ENCODE results near the gene HIPK2. TPM values are rescaled to one million over a fixed set of nuclear protein-coding genes. Genes with fewer than 3 reads are reported as not detected.

The HIPK2 gene
- polyA plus RNA-seq, 1 donor: 9.6 TPM

DNA sequence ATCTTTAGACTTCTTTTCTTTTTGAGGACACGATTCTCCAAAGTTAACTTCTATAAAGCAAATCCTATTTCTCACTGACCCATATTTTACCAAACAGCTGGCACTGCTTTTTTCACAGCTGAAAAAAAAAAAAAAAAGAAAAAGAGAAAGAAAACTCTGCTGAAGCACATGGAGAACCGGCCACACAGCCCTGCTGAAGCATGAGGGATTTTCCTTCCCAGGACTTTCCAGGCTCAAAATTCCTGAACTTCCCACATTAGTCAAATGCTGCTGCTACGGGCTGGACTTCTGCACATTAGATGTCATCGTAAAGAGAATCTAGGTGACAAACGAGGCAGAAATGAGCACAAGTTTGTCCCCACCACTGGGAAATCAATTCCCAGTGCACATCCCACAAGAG, 25.2 kb downstream of the HIPK2 start:
- no peak for DNase-seq (ENCODE audit: low read depth)

DNA sequence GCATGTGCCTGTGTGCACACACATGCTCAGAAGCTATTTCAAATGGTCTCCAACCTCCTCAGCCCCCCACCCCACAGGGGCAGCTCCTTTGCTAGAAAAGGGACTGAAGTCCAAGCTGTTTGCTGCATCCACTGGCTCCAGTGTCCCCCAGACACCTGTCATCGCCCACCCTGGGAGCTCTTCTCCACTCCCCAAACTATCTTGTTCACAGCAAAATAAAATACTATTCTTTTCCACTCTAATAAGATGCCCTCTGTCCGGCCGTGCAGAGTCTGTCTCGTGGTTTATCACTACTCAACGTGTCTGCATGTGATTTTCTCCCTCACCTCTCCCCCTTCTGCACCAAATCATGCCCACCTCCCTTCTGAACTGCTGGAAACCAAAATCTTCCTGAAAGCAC, 25.6 kb downstream of the HIPK2 start:
- DNase-seq (ENCODE audit: low read depth): no peak

DNA sequence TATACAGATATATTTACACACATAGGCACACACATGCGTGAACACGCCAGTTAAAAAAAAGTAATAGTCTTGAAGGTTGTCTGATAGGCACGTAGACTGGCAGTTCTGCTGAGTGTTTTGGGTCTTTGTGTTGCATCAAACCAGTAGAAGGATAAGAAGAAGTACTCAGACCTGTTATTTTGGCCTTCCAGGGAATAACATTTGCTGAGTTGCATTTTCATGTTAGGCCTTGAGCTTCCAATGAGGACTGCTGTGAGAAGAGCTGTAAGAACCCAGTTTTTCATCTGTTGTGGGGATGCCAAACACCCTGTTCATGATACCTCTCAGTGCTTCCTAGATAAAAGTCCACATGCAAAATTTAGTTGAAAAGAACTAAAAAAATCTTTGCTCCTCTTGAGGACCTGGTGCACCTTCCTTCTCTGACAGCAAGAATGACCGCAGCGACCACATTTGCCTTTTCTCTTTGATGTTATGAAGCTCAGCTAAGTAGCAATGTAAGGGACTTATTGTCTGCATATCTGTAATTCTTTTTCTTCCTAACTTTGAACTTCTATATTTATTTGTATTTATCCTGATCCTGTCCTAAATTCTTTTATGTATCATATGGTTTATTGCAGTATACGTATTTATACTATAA, 27.2 kb downstream of the HIPK2 start:
- no peak for DNase-seq (ENCODE audit: low read depth)

DNA sequence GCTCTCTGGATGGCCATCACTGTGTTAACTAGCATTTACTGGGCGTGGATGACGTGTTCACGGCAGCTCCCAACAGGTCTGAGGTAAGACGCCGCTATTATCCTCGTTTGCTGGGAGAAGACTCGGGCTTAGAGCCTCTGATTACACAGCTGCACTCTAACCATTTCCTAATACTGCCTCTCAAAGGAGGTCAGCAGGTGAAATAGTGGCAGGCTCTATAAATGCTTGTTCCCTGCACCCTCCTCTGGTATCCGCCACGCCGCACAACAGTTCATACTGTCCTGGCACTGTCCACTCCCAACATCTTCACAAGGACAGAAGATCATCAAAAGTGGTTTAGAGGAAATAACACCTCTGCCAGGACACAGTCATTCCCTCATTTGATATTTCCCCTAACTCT, 28.3 kb downstream of the HIPK2 start:
- DNase-seq (ENCODE audit: low read depth): no peak

DNA sequence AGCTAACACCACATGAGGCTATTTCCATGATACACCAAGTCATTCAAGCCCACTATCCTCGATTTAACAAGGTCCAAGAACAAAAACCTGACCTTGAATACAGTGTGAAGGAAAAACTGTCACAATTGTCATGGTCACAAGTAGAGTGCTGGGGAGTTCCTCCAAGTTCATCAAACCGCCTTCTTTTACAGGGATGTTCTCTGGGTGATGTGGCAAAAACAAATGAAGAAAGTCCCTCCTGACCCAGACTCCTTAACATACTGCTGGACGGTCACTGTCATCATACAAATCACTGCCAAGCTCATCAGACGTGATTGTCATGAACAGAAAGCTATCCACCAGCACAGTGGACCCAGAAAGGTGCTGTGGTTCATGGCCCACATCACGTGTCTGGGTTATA, 28.9 kb downstream of the HIPK2 start:
- no peak for DNase-seq (ENCODE audit: low read depth)

DNA sequence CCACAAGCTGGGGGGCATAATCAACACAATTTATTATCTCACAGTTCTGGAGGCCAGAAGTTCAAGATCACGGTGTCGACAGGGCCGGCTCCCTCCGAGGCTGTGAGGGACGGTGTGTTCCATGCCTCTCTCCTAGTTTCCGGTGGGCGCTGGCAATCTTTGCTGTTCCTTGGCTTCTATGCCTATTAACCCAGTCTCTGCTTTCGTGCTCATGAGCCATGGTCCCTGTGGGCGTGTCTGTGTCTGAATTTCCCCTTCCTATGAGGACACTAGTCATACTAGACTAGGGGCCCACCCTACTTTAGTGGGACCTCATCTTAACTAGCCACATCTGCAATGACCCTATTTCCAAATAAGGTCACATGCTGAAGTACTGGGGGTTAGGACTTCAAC, 29.4 kb downstream of the HIPK2 start:
- no peak for DNase-seq (ENCODE audit: low read depth)

DNA sequence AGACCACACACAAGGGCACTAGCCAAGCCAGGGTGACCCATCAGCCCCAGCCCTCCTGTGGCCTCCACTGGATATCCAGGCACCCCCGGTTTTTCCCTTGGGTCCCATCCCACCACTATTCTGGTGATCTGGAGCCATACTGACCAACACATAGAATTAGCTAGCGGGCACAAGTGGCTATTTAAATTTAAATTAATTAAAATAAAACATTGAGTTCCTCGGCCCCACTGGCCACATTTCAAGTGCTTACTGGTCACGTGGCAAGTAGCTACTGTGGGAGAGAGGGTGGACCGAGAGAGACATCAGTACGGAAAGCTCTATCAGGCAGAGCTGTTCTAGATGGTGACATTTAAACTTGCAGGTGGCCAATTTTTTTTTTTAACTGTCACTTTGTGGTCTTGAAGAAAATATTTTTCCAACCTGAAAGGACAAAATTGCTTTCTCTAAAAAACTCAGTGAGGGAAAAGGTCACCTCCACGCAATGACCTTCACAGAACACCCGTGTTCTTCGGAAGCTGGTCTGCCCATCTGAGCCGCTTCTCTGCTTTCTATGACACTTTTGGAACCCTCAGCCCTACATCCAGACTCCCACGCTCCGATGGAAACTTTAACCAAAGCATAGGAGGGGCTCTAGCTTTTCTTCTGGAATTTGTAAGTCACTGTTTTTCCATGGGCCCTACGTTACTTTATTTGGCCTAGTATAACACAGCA, 30.0 kb downstream of the HIPK2 start:
- no peak for DNase-seq (ENCODE audit: low read depth)

DNA sequence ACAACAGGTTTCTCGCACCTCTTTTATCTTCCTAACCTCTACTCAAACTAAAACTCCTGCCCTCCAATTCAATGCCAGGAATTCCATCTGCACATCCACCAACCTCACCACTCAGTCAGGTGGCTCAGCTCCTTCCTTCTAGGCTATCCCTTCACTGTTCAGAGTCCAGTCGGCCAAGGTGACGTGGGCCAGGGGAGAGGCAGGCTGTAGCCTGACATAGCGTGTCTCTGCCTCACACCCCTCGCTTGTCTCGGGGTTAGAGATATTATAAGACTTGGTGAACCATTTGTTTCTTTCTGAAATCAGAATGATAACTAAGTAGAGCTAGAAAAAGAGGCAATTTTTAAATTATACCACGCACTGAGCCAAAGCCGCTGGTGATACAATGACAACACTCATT, 31.1 kb downstream of the HIPK2 start:
- no peak for DNase-seq (ENCODE audit: low read depth)

DNA sequence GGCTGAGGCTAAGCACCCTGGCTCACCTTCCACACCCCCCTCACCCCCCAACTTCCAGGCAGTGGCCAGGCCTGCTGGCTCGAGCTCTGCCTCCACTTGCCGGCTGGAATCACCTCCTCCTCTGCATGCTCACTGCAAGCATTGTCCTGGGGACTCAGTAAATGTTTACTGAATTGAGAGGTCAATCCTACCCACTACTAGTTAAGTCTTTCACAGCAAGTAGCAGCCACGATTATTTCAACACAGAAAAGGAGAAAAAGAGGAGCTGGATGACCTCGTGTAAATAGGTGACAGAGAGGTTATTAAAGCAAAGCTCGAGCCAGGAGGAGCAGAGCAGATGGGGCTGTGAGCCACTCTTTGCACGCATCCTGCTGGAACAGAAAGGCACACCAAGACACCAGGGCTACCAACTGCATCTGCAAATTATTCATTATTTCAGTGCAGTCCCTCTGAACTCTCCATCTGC, 32.1 kb downstream of the HIPK2 start:
- no peak for DNase-seq (ENCODE audit: low read depth)

DNA sequence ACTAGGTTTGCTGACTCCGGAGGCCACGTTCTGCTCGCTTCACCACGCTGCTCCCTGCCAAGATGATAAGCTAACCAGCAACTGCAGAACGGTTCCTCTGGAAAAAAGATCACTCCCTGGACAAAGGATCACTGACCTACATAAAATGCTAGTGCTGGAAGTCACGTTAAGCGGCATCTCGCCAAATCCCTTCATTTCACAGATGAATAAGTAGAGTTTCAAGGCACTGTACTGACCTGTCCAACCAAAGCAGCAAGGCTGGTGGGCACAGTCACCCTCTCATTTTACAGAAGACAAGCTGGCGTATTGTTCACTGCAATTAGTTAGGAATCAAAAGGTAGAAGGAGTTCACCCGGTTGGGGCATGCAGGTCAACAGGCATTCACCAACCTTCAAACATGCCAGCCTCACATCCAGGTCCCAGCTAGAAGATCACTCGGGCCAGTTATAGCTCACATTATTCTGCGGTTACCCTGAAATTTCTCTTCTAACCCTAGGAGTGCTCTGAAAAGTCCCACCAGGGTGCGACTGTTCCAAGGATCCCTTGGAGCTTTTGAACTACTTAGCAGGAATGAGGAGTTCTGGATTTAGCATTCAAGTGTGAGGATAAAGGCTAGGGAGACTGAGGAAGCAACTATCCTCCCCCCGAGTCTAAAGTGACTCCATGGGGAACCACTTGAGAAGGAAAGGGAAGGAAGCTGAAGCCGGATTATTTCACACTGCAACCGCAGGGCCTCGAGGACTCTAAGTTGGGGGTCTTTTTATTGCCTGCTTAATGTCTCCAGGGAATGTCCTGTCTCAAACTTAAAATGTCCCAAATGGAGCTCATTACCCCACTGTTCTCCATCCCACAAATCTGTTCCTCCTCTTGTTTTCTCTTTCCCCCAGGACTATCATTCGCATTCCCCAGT, 32.8 kb downstream of the HIPK2 start:
- DNase-seq (ENCODE audit: low read depth): no peak

DNA sequence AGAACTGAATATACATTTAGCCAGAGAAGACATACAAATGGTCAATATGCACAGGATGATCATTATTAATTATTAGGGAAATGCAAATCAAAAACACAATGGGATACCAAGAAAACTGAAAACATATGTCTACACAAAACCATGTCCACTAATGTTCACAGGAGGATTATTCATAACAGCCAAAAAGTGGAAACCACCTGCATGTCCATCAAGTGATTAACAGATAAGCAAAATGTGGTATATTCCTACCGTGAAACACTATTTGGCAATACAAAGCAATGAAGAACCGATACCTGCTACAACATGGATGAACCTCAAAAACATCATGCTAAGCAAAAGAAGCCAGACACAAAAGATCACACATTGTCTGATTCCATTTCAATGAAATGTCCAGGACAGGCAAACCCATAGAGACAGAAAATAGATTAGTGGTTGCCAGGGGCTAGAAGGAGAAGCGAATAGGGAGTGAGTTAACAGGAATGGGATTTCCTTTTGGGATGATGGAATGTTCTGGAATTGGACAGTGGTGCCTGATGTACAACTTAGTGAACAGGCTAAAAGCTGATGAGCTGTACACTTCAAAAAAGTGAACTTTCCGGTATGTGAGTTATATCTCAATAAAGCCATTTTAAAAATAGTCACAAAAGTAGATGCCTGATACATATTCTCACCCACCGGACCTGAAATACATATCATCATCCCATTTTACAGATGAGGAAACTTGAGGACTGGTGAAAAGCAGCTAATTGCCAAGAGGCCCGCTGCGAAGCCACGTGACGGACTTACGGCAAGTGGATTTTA, 33.6 kb downstream of the HIPK2 start:
- no peak for DNase-seq (ENCODE audit: low read depth)

DNA sequence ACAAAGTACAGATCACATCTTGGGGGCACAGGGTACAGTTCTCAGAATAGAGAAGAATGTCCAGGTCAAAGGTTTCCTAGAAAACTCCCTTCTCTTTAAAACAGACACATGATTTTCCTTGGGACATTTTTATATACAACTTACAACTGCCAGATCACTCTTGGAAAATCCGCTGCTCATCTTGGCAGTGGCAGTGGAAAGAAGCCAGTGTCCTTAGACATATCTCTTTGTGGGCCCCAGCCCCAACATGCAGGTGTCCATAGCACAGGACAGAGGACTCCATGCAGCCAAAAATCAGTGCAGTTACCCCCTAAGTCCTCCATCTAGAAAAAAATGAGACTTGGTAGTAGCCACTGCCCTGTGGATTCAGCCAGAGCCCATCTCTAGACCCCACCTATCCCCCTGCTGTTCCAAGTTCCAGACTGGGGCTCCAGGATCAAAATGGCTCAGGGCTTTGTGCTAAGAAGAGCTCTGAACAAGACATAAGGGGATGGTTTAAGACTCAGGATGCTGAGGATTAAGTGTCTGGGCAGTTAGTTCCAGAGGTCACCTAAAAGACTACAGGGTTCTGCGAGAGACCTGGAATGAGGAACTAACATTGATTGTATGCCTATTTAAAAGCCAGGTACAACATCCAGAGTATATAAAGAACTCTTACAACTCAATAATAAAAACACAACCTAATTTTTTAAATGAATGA, 34.4 kb downstream of the HIPK2 start:
- DNase-seq (ENCODE audit: low read depth): no peak

DNA sequence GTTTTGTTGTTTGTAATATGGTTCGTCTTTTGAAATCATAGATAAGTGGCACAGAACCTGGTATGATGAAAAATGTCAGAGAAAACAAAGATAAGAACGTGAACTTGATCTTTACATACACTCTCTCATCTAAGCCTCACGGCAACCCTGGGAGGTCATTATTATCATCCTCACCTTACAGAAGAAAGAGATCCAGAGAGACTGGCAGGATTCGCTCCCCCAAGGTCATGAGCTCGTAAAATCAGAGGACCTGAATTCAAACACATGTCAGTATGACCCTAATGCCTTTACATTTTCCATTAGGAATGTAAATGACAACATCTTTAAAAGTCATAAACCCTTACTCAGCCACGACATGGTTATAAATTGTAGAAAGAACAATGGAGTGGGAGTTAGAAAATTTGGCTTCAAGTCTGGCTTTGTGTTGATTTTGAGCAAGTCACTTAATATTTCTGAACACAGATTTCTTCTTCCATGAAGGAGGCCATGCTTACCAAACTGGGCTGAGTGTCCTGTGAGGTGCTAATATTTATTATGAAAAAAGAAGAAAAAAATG, 35.9 kb downstream of the HIPK2 start:
- DNase-seq (ENCODE audit: low read depth): no peak

DNA sequence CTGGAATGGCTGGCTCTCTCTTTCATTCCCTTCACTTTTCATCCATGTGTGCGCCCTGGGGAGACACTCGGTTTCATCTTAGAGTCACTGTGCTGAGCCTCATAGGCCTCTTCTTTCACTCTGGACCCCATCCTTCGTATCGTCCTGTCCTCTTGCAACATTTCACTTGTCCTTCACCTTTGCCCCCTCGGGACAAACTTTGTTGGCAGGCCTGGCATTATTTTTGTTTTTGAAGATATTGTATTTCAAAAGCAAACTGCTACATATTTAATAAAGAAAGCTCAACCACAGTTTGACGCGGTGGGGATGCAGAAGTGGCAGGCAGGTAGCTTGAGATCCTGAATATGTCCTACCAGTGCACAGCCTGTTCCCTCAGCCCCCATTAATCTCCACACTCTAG, 36.6 kb downstream of the HIPK2 start:
- no peak for DNase-seq (ENCODE audit: low read depth)

DNA sequence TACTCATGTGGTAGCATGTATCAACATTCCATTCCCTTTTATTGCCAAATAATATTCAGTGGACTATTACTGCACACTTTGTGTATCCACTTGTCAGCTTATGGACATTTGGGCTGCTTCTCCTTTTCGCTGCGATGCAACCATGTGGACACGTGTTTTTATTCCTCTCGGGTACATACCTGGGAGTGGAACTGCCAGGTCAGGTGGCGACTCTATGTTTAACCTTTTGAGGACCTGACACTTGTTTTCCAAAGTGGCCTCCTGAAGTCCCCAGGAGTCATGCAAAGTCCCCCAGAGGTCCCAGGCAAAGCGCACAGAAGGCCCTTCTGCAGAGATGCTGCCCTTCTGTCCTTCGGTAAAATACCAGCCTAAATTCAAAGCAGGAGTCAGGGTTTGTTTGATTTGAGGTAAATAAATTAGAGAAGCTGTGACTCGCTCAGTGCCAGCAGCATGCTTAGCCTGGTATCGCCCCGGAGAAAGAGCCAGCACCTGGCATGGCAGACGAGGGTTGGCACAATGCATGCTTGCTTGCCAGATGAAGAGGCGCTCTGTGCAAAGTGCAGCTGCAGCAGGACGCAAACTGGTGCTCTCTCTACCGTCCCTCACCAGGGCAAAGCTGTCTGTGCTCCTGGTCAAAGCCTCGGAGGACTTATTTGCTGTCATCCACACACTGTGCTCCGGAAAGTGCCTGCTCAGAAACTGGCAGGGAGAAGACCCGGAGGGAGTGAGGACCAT, 37.8 kb downstream of the HIPK2 start:
- no peak for DNase-seq (ENCODE audit: low read depth)

DNA sequence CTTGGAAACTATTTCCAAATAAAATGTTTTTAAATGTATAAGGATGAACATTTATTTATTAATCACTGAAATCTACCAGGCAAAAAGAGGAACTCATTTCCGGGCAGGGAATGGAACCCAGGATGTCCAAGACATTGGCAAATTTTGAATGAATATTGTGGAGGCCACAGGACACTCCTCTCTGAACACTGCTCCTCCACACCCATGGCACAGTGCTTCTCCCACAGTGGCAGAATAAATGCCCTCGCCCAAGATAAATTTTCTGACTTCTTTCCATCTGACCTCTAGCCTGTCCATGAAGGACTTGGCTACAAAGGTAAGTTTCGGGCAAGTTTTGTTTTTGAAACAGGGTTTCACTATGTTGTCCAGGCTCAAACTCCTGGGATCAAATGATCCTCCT, 39.0 kb downstream of the HIPK2 start:
- DNase-seq (ENCODE audit: low read depth): no peak

DNA sequence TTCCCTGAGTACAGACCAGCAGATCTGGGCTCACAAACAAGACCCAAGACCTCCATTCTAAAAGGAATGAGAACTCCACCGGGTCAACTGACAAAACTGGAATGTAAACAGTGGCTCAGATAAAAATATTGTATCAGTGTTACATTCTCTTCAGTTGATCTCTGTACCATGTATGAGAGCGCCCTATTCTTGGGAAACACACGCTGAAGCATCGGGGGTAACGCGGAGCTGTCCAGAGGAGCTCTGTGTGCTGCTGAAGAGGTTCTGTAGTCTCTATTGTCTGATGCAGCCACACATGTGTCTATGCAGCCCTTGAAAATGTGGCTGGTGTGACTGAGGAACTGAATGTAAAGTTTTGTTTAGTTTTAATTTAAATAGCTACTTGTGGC, 39.7 kb downstream of the HIPK2 start:
- DNase-seq (ENCODE audit: low read depth): no peak

DNA sequence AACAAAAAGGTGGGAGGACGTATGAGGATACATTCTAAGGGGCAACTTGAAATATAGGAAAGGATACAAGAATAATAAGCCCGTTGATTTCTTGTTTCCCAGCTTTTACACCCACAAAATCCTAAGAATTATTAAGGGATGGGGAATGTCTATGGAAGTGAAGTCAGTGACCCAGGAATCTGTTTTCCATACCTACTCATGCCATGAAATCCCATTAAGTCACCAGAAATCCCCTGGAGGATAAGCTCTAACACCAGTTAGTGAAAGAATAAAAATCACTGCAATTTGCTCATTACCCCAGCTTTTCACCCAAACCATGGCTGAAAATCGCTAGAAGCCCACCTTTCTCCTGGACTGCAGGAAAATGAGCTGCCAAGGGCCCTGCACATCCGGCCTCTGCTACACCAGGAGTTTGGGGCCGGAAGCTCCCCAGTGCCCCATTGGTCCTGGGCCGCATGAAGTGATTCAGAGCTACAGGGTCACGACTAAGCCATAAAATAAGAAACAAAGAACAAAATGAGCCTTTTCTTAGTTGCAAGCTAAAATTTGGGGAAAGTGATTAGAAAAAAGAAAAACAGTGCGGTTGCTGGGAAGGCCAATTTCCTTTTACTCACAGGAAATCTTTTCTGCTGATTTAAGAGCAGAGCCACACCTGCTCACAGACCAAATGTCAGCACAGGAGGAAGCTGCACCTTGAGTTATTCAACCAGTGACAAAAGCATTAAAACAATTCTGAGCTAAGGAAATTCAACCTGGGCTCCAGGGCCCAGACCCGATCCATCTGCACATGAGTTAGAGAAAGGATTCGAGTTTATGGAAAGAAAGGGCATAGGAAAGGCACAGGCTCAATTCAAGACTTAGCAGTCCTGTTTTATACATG, 40.3 kb downstream of the HIPK2 start:
- DNase-seq (ENCODE audit: low read depth): no peak

DNA sequence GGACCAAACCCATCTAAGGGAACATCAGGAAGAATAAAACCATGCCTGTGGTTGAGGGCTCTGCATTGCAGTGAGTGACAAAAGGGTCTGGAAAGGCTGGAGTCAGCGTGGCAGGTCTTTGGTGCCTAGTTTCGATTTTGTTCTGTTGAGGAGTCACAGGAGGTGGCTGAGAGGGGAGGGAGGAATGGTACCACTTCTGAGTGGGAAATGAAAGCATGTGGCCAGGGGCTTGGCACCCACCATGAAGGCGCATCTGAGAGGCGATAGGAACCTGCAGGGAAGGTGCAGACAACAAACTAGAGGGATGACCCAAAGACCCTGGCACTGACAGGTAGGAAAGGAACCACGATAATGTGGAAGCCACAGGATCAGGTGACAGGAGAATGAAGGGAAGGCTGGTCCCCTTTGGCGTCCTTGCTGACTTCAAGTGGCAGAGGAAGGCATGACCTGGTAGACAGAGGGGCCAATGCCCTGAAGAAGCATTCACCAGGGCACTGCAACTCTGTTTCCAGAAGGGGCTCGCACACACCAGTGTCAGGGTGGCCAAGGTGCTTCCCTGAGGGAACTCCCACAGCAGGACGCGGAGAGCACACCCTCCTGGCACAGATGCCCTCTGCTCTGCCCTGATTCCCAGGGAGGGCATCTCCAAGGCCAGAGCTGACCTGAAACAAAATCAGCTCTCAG, 41.7 kb downstream of the HIPK2 start:
- DNase-seq (ENCODE audit: low read depth): no peak
